ENCODE data around the gene SH3BGR. TPM values are rescaled to one million over a fixed set of nuclear protein-coding genes. Genes with fewer than 3 reads are reported as not detected.

The SH3BGR gene
- total and polyA plus RNA-seq, 2 of the 8 experiments (the other 6 are each of a cell fraction or from before 2014, with no cell fraction given), result 2.1 to 5.9 TPM

GRCh38 chr21:39452207-39452969 is 618 bp downstream of the SH3BGR start (continued):
- TF ChIP-seq NANOG (IDR thresholded peaks at IDR 0.05; ENCODE audit: insufficient read depth, low read depth, low read length, poor library complexity, severe bottlenecking) (no peak), CHD1 (IDR thresholded peaks at IDR 0.05; ENCODE audit: low read depth, low read length) (no peak)
